ENCODE measurements around the gene GPC6. TPM values are rescaled to one million over a fixed set of nuclear protein-coding genes. Genes with fewer than 3 reads are reported as not detected.

The GPC6 gene
- total and polyA plus RNA-seq, 2 donors (not counting 1 experiment from before 2014, with no cell fraction given): not detected

GRCh38 chr13:93409816-93410215 lies 183.2 kb downstream of the GPC6 start:
- Mint-ChIP-seq H3K27ac (no peak overlapping the region), H3K4me3 (no peak overlapping the region), H3K27me3 (no peaks in the 10 kb centered on the region), H3K4me1 (no peaks in the 10 kb centered on the region), H3K9me3 (ENCODE audit: insufficient read depth) (peaks cover 3% of the 10 kb centered on the region)
- Histone ChIP-seq H3K27ac (ENCODE audit: low read length in 2 of 2) (no peak overlapping the region), H3K36me3 (replicated peaks in 1 of 2; ENCODE audit: control extremely low read depth in 1 of 2, control insufficient read depth in 1 of 2, extremely low read depth in 1 of 2, insufficient read depth in 2 of 2, low read length in 1 of 2) (no peaks in the 10 kb centered on the region), H2AFZ (ENCODE audit: insufficient read depth, low read depth, low read length, poor library complexity, severe bottlenecking) (no peak overlapping the region), H3K9me3 (ENCODE audit: control extremely low read depth in 1 of 3, control insufficient read depth in 2 of 3, insufficient read depth in 1 of 3, low read length in 2 of 3) (no peaks in the 10 kb centered on the region), H4K20me1 (ENCODE audit: control insufficient read depth, insufficient read depth, low read length, poor library complexity, severe bottlenecking) (no peaks in the 10 kb centered on the region), H3K4me3 (ENCODE audit: control extremely low read depth in 1 of 5, extremely low read depth in 1 of 5, insufficient read depth in 1 of 5, low read depth in 2 of 5, low read length in 4 of 5) (no peak overlapping the region), H3K9ac (ENCODE audit: low read length) (no peak overlapping the region), H3K79me2 (ENCODE audit: control insufficient read depth, insufficient read depth, low read length) (no peaks in the 10 kb centered on the region), H3K27me3 (replicated peaks in 1 of 4; ENCODE audit: control extremely low read depth in 1 of 4, control insufficient read depth in 3 of 4, insufficient read depth in 4 of 4, low read length in 3 of 4) (no peaks in the 10 kb centered on the region), H3K4me2 (replicated peaks; ENCODE audit: low read depth, low read length, poor library complexity, severe bottlenecking) (no peak overlapping the region), H3K4me1 (ENCODE audit: control insufficient read depth in 2 of 2, insufficient read depth in 2 of 2, low read length in 2 of 2) (no peaks in the 10 kb centered on the region)
- POLR2A ChIA-PET: no interaction called here
- ATAC-seq (ENCODE audit: low read depth): no peak
- CTCF ChIA-PET: no interaction called here
- intact Hi-C loops (cut with micrococcal nuclease): no loop called here
- no peak for DNase-seq
- TF ChIP-seq, protein P1, sequence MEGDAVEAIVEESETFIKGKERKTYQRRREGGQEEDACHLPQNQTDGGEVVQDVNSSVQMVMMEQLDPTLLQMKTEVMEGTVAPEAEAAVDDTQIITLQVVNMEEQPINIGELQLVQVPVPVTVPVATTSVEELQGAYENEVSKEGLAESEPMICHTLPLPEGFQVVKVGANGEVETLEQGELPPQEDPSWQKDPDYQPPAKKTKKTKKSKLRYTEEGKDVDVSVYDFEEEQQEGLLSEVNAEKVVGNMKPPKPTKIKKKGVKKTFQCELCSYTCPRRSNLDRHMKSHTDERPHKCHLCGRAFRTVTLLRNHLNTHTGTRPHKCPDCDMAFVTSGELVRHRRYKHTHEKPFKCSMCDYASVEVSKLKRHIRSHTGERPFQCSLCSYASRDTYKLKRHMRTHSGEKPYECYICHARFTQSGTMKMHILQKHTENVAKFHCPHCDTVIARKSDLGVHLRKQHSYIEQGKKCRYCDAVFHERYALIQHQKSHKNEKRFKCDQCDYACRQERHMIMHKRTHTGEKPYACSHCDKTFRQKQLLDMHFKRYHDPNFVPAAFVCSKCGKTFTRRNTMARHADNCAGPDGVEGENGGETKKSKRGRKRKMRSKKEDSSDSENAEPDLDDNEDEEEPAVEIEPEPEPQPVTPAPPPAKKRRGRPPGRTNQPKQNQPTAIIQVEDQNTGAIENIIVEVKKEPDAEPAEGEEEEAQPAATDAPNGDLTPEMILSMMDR (IDR thresholded peaks at IDR 0.05): no peak
- TF ChIP-seq EZH2 (IDR thresholded peaks at IDR 0.05; ENCODE audit: borderline replicate concordance, insufficient read depth, low read depth, low read length, poor library complexity, severe bottlenecking): no peak

- 100% methylated on average over 1 of the region's 3 CpGs for WGBS (ENCODE audit: insufficient coverage)
- Histone ChIP-seq H2AFZ (ENCODE audit: insufficient read depth, low read depth, low read length, poor library complexity, severe bottlenecking) (no peak overlapping the region), H3K27ac (ENCODE audit: low read length in 2 of 2) (no peak overlapping the region), H3K79me2 (ENCODE audit: control insufficient read depth, insufficient read depth, low read length) (no peaks in the 10 kb centered on the region), H4K20me1 (ENCODE audit: control insufficient read depth, insufficient read depth, low read length, poor library complexity, severe bottlenecking) (no peaks in the 10 kb centered on the region), H3K9me3 (ENCODE audit: control extremely low read depth in 1 of 3, control insufficient read depth in 2 of 3, insufficient read depth in 1 of 3, low read length in 2 of 3) (no peaks in the 10 kb centered on the region), H3K9ac (ENCODE audit: low read length) (no peak overlapping the region), H3K36me3 (replicated peaks in 1 of 2; ENCODE audit: control extremely low read depth in 1 of 2, control insufficient read depth in 1 of 2, extremely low read depth in 1 of 2, insufficient read depth in 2 of 2, low read length in 1 of 2) (no peaks in the 10 kb centered on the region), H3K4me2 (replicated peaks; ENCODE audit: low read depth, low read length, poor library complexity, severe bottlenecking) (no peak overlapping the region), H3K27me3 (replicated peaks in 1 of 4; ENCODE audit: control extremely low read depth in 1 of 4, control insufficient read depth in 3 of 4, insufficient read depth in 4 of 4, low read length in 3 of 4) (no peaks in the 10 kb centered on the region), H3K4me3 (ENCODE audit: control extremely low read depth in 1 of 5, extremely low read depth in 1 of 5, insufficient read depth in 1 of 5, low read depth in 2 of 5, low read length in 4 of 5) (no peak overlapping the region), H3K4me1 (ENCODE audit: control insufficient read depth in 2 of 2, insufficient read depth in 2 of 2, low read length in 2 of 2) (no peaks in the 10 kb centered on the region)
- H3K27me3 Mint-ChIP-seq: no peaks in the 10 kb centered on the region
- no peak overlapping the region for H3K27ac Mint-ChIP-seq
- peaks cover 5% of the 10 kb centered on the region for H3K9me3 Mint-ChIP-seq (ENCODE audit: insufficient read depth)
- DNase-seq (no peak), ATAC-seq (ENCODE audit: low read depth) (no peak)
- ChIA-PET POLR2A (no interaction called here), CTCF (no interaction called here)
- no peaks in the 10 kb centered on the region for H3K4me1 Mint-ChIP-seq
- no peak overlapping the region for H3K4me3 Mint-ChIP-seq
- TF ChIP-seq EZH2 (IDR thresholded peaks at IDR 0.05; ENCODE audit: borderline replicate concordance, insufficient read depth, low read depth, low read length, poor library complexity, severe bottlenecking): no peak
- TF ChIP-seq, protein P1 (IDR thresholded peaks at IDR 0.05): no peak
- intact Hi-C loops (cut with micrococcal nuclease): no loop called here
Measured at GRCh38 chr13:93411186-93411680, 184.6 kb downstream of the GPC6 start.

All from B cell (primary cell).